Placental pericyte (primary cell): ENCODE results near the gene RBP4. TPM values are rescaled to one million over a fixed set of nuclear protein-coding genes. Genes with fewer than 3 reads are reported as not detected.

ENCODE experiments used
- total RNA-seq: library from RNA; depleted of rRNA; stranded (reverse); fragments of >200 nt; gene quantifications from 2 replicates; pipeline ENCODE4 v1.2.3, GENCODE V29; 2012

Gene RBP4
- 0.22 TPM in 1 of 2 replicates, not detected in the other for total RNA-seq

GRCh38 chr10:93601146-93601773, at the start of gene RBP4:
Gene RBP4 (minus strand): TSS chr10:93601235. CDS start chr10:93601028, 207 bp downstream.

GRCh38 chr10:93612311-93612710, 11.3 kb upstream of the RBP4 start, which contains the start of gene PDE6C:
Gene PDE6C (plus strand): TSS chr10:93612537. CDS start chr10:93612726, 189 bp downstream.

GRCh38 chr10:93566435-93567276, 34.4 kb downstream of the RBP4 start, which contains the start of gene FFAR4:
Gene FFAR4 (plus strand): TSS chr10:93566665. CDS start chr10:93566721, 56 bp downstream.

Other genes with a start within 250 kb of the RBP4 start
- 126 and 185 TPM in 2 replicates for gene MYOF, start 118.9 kb downstream of the RBP4 start, total RNA-seq
- gene CEP55, start 104.6 kb downstream of the RBP4 start, total RNA-seq, result 1.3 and 55.1 TPM in 2 replicates
- gene FFAR4, start 34.6 kb downstream of the RBP4 start, total RNA-seq, result not detected in 2 replicates
- not detected in 2 replicates for gene PDE6C, start 11.3 kb upstream of the RBP4 start, total RNA-seq
- gene FRA10AC1, start 101.4 kb upstream of the RBP4 start, total RNA-seq, result 6.6 and 10.7 TPM in 2 replicates
- gene LGI1, start 156.7 kb upstream of the RBP4 start, total RNA-seq, result not detected in 2 replicates